Esophagus (tissue), 2 donors: ENCODE measurements around the gene GJC2. TPM values are rescaled to one million over a fixed set of nuclear protein-coding genes. Genes with fewer than 3 reads are reported as not detected.

Experiments
- H3K27ac ChIP-seq, 2 donors: one replicate each; pipeline ENCODE4 v1.5.1; 2013; ENCODE audit warnings: low read depth in 2 of 2, mild to moderate bottlenecking in 2 of 2, inconsistent platforms in 1 of 2, low read length in 1 of 2, moderate library complexity in 1 of 2
- H3K27me3 ChIP-seq, 2 donors: one replicate each; pipeline ENCODE4 v1.6.1; 2013; ENCODE audit warnings: low read length in 2 of 2, control low read depth in 1 of 2, mild to moderate bottlenecking in 1 of 2; ENCODE audit not compliant: insufficient read depth in 2 of 2, control insufficient read depth in 1 of 2
- H3K36me3 ChIP-seq, 2 donors: one replicate each; pipeline ENCODE4 v1.6.1; 2013; ENCODE audit warnings: low read length in 1 of 2; ENCODE audit not compliant: control insufficient read depth in 2 of 2, insufficient read depth in 2 of 2
- H3K4me1 ChIP-seq, 2 donors: one replicate each; pipeline ENCODE4 v1.6.1; 2013; ENCODE audit warnings: low read length in 1 of 2; ENCODE audit not compliant: control insufficient read depth in 2 of 2, insufficient read depth in 2 of 2
- H3K4me3 ChIP-seq, 2 donors: one replicate each; pipeline ENCODE4 v1.5.1; 2013; ENCODE audit warnings: low read length in 2 of 2, mild to moderate bottlenecking in 2 of 2, low read depth in 1 of 2, moderate library complexity in 1 of 2
- H3K9me3 ChIP-seq, 2 donors: one replicate each; pipeline ENCODE4 v1.6.1; 2013; ENCODE audit warnings: mild to moderate bottlenecking in 2 of 2, low read depth in 1 of 2, low read length in 1 of 2, moderate library complexity in 1 of 2; ENCODE audit not compliant: control insufficient read depth in 2 of 2, insufficient read depth in 1 of 2
- WGBS, 2 donors: extraction: QIAGEN DNeasy Blood & Tissue Kit; methylation state at CpG; one replicate each; pipeline ENCODE4 v1.1.7; 2013; 5-methylcytosine and 5-hydroxymethylcytosine counted together
- polyA plus RNA-seq, 2 donors: library from polyadenylated mRNA; stranded (reverse); fragments of 200-250 nt; gene quantifications; one replicate each; pipeline ENCODE4 v1.2.3, GENCODE V29; 2013
- donor health status: healthy with polysubstance abuse.
- donor health status: Bipolar disorder and iron deficiency.

GJC2 gene
- polyA plus RNA-seq, 2 donors, result 0.57 to 0.64 TPM

- no peaks in the 10 kb centered on the region for H3K27me3 ChIP-seq
- H3K4me1 ChIP-seq, result peaks cover 0 to 4% of the 10 kb centered on the region in 2 donors
- H3K4me3 ChIP-seq, result no peak overlapping the region
- H3K9me3 ChIP-seq, result peaks cover 3 to 5% of the 10 kb centered on the region in 2 donors
- H3K27ac ChIP-seq, result no peak overlapping the region
- whole genome bisulfite sequencing, 2 donors, result 95 to 96% methylated on average over 4 of the region's 4 CpGs
- peaks cover 0 to 9% of the 10 kb centered on the region in 2 donors for H3K36me3 ChIP-seq
Observed at GRCh38 chr1:228176024-228176395, 26.3 kb downstream of the GJC2 start.

GRCh38 chr1:228176461-228177182 is 26.9 kb downstream of the GJC2 start:
- WGBS, 2 donors, result 92 to 94% methylated on average over 19 of the region's 19 CpGs
- H3K4me1 ChIP-seq, result peaks cover 0 to 4% of the 10 kb centered on the region in 2 donors
- H3K36me3 ChIP-seq, result peaks cover 0 to 9% of the 10 kb centered on the region in 2 donors
- H3K4me3 ChIP-seq, result no peak overlapping the region
- H3K27ac ChIP-seq, result no peak overlapping the region
- H3K9me3 ChIP-seq, result peaks cover 3 to 5% of the 10 kb centered on the region in 2 donors
- no peaks in the 10 kb centered on the region for H3K27me3 ChIP-seq

GRCh38 chr1:228177183-228177475 is 27.4 kb downstream of the GJC2 start:
- 81% methylated on average over 5 of the region's 5 CpGs for WGBS, 2 donors
- Histone ChIP-seq H3K4me3 (no peak overlapping the region), H3K36me3 (peaks cover 0 to 9% of the 10 kb centered on the region in 2 donors), H3K4me1 (peaks cover 0 to 4% of the 10 kb centered on the region in 2 donors), H3K27ac (no peak overlapping the region), H3K27me3 (no peaks in the 10 kb centered on the region), H3K9me3 (peaks cover 3 to 5% of the 10 kb centered on the region in 2 donors)

GRCh38 chr1:228177721-228178710 is 28.3 kb downstream of the GJC2 start:
- Histone ChIP-seq H3K4me3 (no peak overlapping the region), H3K27me3 (no peaks in the 10 kb centered on the region), H3K36me3 (peaks cover 0 to 8% of the 10 kb centered on the region in 2 donors), H3K4me1 (peaks cover 0 to 4% of the 10 kb centered on the region in 2 donors), H3K9me3 (peaks cover 3 to 5% of the 10 kb centered on the region in 2 donors), H3K27ac (no peak overlapping the region)
- 90 to 92% methylated on average over 12 of the region's 12 CpGs for WGBS, 2 donors

- H3K4me1 ChIP-seq, result peaks cover 0 to 4% of the 10 kb centered on the region in 2 donors
- 76 to 78% methylated on average over 12 of the region's 12 CpGs for WGBS, 2 donors
- no peaks in the 10 kb centered on the region for H3K27me3 ChIP-seq
- peaks cover 0 to 3% of the 10 kb centered on the region in 2 donors for H3K9me3 ChIP-seq
- H3K4me3 ChIP-seq, result no peak overlapping the region
- no peak overlapping the region for H3K27ac ChIP-seq
- peaks cover 0 to 8% of the 10 kb centered on the region in 2 donors for H3K36me3 ChIP-seq
Observed at GRCh38 chr1:228178737-228179684, 29.3 kb downstream of the GJC2 start.

GRCh38 chr1:228180271-228180958 is 30.7 kb downstream of the GJC2 start:
- peaks cover 0 to 2% of the 10 kb centered on the region in 2 donors for H3K36me3 ChIP-seq
- no peaks in the 10 kb centered on the region for H3K27me3 ChIP-seq
- no peak overlapping the region for H3K4me3 ChIP-seq
- 66 to 76% methylated on average over 4 of the region's 4 CpGs for WGBS, 2 donors
- H3K27ac ChIP-seq, result no peak overlapping the region
- no peaks in the 10 kb centered on the region for H3K9me3 ChIP-seq
- H3K4me1 ChIP-seq, result no peaks in the 10 kb centered on the region

- no peak overlapping the region for H3K27ac ChIP-seq
Observed at GRCh38 chr1:228180959-228181644, 31.4 kb downstream of the GJC2 start.

GRCh38 chr1:228181645-228182034 is 31.9 kb downstream of the GJC2 start:
- no peaks in the 10 kb centered on the region for H3K36me3 ChIP-seq
- H3K27ac ChIP-seq, result no peak overlapping the region
- H3K27me3 ChIP-seq, result no peaks in the 10 kb centered on the region
- H3K4me3 ChIP-seq, result no peak overlapping the region
- H3K4me1 ChIP-seq, result no peaks in the 10 kb centered on the region
- 86 to 92% methylated on average over 9 of the region's 9 CpGs for WGBS, 2 donors
- H3K9me3 ChIP-seq, result no peaks in the 10 kb centered on the region

More at GRCh38 chr1:228180959-228181644, 31.4 kb downstream of the GJC2 start:
- H3K9me3 ChIP-seq, result no peaks in the 10 kb centered on the region
- no peaks in the 10 kb centered on the region for H3K4me1 ChIP-seq
- no peaks in the 10 kb centered on the region for H3K36me3 ChIP-seq
- H3K4me3 ChIP-seq, result no peak overlapping the region
- WGBS, 2 donors, result 92 to 93% methylated on average over 7 of the region's 7 CpGs
- no peaks in the 10 kb centered on the region for H3K27me3 ChIP-seq
